Nephron progenitor cell (in vitro differentiated cells): ENCODE measurements around the gene LTA4H.
"Not testable (repeated sequence)": the region's sequence is repeated elsewhere in the genome, so short reads cannot be mapped to it uniquely, and the experiment has no call there.

Experiments used
- DNase-seq: peaks from one replicate; pipeline ENCODE4 v3.0.0; 2021
- H3K27ac Mint-ChIP-seq: 2 replicates; pipeline ENCODE4 v1.8.0; 2021; ENCODE audit warnings: mild to moderate bottlenecking, moderate library complexity, mixed read lengths
- H3K27me3 Mint-ChIP-seq: 2 replicates; pipeline ENCODE4 v1.8.0; 2021; ENCODE audit warnings: mild to moderate bottlenecking, low read depth, mixed read lengths; ENCODE audit not compliant: poor library complexity
- H3K36me3 Mint-ChIP-seq: 2 replicates; pipeline ENCODE4 v1.8.0; 2021; ENCODE audit warnings: low read depth, mixed read lengths
- H3K4me1 Mint-ChIP-seq: 2 replicates; pipeline ENCODE4 v1.8.0; 2021; ENCODE audit warnings: mixed read lengths
- H3K4me3 Mint-ChIP-seq: 2 replicates; pipeline ENCODE4 v1.8.0; 2021; ENCODE audit warnings: mild to moderate bottlenecking, moderate library complexity, mixed read lengths
- H3K9me3 Mint-ChIP-seq: 2 replicates; pipeline ENCODE4 v1.8.0; 2021; ENCODE audit warnings: mild to moderate bottlenecking, moderate library complexity, mixed read lengths
- CTCF ChIP-seq: fragments of 200-600 bp; sonication (generic); IDR thresholded peaks from 2 replicates; pipeline ENCODE4 v1.5.0; 2021; ENCODE audit warnings: antibody characterized with exemption

Gene LTA4H

DNA sequence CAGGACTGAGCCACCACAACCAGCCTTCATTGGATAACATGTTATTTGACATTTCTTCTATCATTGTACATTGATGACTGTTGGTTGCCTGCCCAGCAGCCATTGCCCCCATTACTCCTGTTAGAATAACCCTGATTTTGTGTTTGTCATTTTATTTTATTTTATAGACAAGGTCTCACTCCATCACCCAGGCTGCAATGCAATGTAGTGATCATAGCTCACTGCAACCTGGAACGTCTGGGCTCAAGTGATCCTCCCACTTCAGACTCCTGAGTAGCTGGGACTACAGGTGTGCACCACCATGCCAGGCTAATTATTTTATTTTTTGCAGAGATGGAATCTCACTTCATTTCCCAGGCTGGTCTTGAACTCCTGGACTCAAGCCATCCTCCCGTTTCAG, 33.2 kb upstream of the LTA4H start:
- Mint-ChIP-seq H3K4me1 (peaks cover 36% of the 10 kb centered on the region), H3K36me3 (no peaks in the 10 kb centered on the region), H3K4me3 (no peak overlapping the region), H3K27ac (no peak overlapping the region), H3K9me3 (no peaks in the 10 kb centered on the region), H3K27me3 (no peaks in the 10 kb centered on the region)
- DNase-seq = no peak
- TF ChIP-seq CTCF = no peak

- Mint-ChIP-seq H3K27me3 (no peaks in the 10 kb centered on the region), H3K4me1 (peaks cover 32% of the 10 kb centered on the region), H3K4me3 (no peak overlapping the region), H3K36me3 (no peaks in the 10 kb centered on the region), H3K9me3 (no peaks in the 10 kb centered on the region), H3K27ac (no peak overlapping the region)
- TF ChIP-seq CTCF = no peak
- no peak for DNase-seq
Observed at GRCh38 chr12:96068111-96068510, 32.7 kb upstream of the LTA4H start.

DNA sequence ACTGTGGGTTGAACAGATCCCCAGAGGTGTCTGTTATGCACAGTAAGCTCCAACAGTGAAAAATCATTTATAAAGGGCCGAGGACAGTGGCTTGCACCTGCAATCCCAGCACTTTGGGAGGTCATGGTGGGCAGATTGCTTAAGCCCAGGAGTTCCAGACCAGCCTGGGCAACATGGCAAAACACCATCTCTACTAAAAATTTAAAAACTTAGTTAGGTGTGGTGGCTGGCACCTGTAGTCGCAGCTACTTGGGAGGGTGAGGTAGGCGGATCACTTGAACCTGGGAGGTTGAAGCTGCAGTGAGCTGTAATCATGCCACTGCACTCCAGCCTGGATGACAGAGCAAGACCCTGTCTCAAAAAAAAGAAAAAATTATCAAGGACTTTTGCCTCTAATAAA, 30.4 kb upstream of the LTA4H start:
- DNase-seq, H3K9me3 Mint-ChIP-seq, H3K4me3 Mint-ChIP-seq, H3K36me3 Mint-ChIP-seq, H3K27me3 Mint-ChIP-seq, H3K27ac Mint-ChIP-seq: not testable (repeated sequence)
- peaks cover 21% of the 10 kb centered on the region for H3K4me1 Mint-ChIP-seq

GRCh38 chr12:96064966-96065365, 29.6 kb upstream of the LTA4H start:
- DNase-seq = no peak
- no peak overlapping the region for H3K27ac Mint-ChIP-seq

DNA sequence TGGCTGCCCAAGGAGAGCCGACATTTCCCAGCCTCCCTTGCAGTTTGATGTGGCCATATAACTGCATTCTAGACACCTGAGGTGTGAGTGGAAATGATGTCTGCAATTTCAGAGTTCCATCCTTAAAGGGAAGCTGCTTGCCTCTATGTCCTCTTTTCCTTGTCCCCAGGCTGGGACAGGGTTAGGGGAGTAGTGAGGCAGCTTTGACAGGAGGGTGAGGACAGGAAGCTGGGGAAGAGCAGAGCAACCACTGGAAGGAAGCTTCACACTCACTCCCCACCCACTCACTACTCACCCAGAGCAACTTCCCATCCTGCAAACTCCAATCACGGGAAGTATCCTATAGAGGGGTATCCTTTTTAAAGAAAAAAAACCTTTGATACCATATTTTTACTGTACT, 28.9 kb upstream of the LTA4H start:
- Mint-ChIP-seq H3K27me3 (peaks cover 6% of the 10 kb centered on the region), H3K4me1 (peaks cover 31% of the 10 kb centered on the region), H3K36me3 (no peaks in the 10 kb centered on the region), H3K4me3 (no peak overlapping the region), H3K9me3 (no peaks in the 10 kb centered on the region), H3K27ac (no peak overlapping the region)
- DNase-seq = no peak
- no peak for TF ChIP-seq CTCF

More at GRCh38 chr12:96064966-96065365, 29.6 kb upstream of the LTA4H start:
- Mint-ChIP-seq H3K4me3 (no peak overlapping the region), H3K4me1 (peaks cover 24% of the 10 kb centered on the region), H3K36me3 (no peaks in the 10 kb centered on the region), H3K27me3 (peaks cover 6% of the 10 kb centered on the region), H3K9me3 (no peaks in the 10 kb centered on the region)
- no peak for TF ChIP-seq CTCF

DNA sequence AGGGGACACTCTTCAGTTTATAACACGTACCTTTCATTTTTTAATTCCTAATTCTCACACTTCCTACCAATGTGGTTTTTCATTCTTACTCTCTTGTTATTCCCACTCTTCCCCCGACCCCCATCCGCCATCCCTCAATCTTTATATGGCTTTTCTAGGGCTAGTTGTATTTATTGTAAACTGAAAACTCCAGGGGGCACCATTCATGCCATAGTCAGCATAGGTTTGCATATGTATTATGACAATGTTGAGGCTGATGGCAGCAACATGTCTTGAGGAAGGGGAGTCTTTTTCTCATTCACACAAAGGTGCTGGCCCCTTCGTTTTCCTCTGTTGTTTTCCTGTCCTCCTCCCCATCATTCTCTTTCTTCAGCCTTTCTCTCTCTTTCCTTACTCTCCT, 27.7 kb upstream of the LTA4H start:
- DNase-seq = no peak
- no peak overlapping the region for H3K4me3 Mint-ChIP-seq

More for the DNA sequence above, 27.7 kb upstream of the LTA4H start:
- H3K9me3 Mint-ChIP-seq = no peaks in the 10 kb centered on the region
- no peaks in the 10 kb centered on the region for H3K36me3 Mint-ChIP-seq
- TF ChIP-seq CTCF = no peak
- H3K4me1 Mint-ChIP-seq = peaks cover 42% of the 10 kb centered on the region
- H3K27ac Mint-ChIP-seq = no peak overlapping the region
- H3K27me3 Mint-ChIP-seq = peaks cover 6% of the 10 kb centered on the region
